Karpas-422 (cell line): ENCODE results near the gene FA2H. TPM values are rescaled to one million over a fixed set of nuclear protein-coding genes. Genes with fewer than 3 reads are reported as not detected.
A peak's percentile ranks its signal among the peaks of the same experiment; 100 is the strongest.

ENCODE experiments used
- DNase-seq: peaks from one replicate; pipeline ENCODE4 v3.0.0-alpha.2; 2015
- H2AFZ ChIP-seq: fragments of 200-600 bp; sonication (generic); 2 replicates; pipeline ENCODE4 v1.6.1; 2014; ENCODE audit warnings: antibody characterized with exemption, low read length, mixed read lengths
- H3K27ac ChIP-seq: fragments of 200-600 bp; sonication (generic); 2 replicates; pipeline ENCODE4 v1.5.1; 2014; ENCODE audit warnings: mild to moderate bottlenecking, low read length, moderate library complexity
- H3K27me3 ChIP-seq: fragments of 200-600 bp; sonication (generic); 2 replicates; pipeline ENCODE4 v1.6.1; 2014; ENCODE audit warnings: low read length, mixed read lengths
- H3K36me3 ChIP-seq: fragments of 200-600 bp; sonication (generic); 2 replicates; pipeline ENCODE4 v1.6.1; 2014; ENCODE audit warnings: low read length, mixed read lengths; ENCODE audit not compliant: insufficient read depth
- H3K4me1 ChIP-seq: fragments of 200-600 bp; sonication (generic); 2 replicates; pipeline ENCODE4 v1.6.1; 2014; ENCODE audit warnings: mild to moderate bottlenecking, low read length, mixed read lengths
- H3K4me2 ChIP-seq: fragments of 200-600 bp; sonication (generic); 2 replicates; pipeline ENCODE4 v1.6.1; 2014; ENCODE audit warnings: low read length, low read depth, mild to moderate bottlenecking; ENCODE audit not compliant: poor library complexity, severe bottlenecking
- H3K4me3 ChIP-seq: fragments of 200-600 bp; sonication (generic); 2 replicates; pipeline ENCODE4 v1.5.1; 2014; ENCODE audit warnings: mild to moderate bottlenecking, antibody characterized with exemption, low read length, mixed read lengths
- H3K79me2 ChIP-seq: fragments of 200-600 bp; sonication (generic); 2 replicates; pipeline ENCODE4 v1.6.1; 2014; ENCODE audit warnings: mild to moderate bottlenecking, low read length, mixed read lengths
- H3K9ac ChIP-seq: fragments of 200-600 bp; sonication (generic); 2 replicates; pipeline ENCODE4 v1.6.0; 2014; ENCODE audit warnings: low read length
- H3K9me2 ChIP-seq: fragments of 200-600 bp; sonication (generic), shearing (Covaris generic); replicated peaks from 2 replicates; pipeline ENCODE4 v1.6.0; 2014; ENCODE audit warnings: mild to moderate bottlenecking, low read length, moderate library complexity; ENCODE audit not compliant: insufficient read depth
- H3K9me3 ChIP-seq: fragments of 300-700, 200-600 bp; sonication (generic); 2 replicates; pipeline ENCODE4 v1.6.1; 2014; ENCODE audit warnings: low read length, mixed read lengths
- H4K20me1 ChIP-seq: fragments of 200-600 bp; sonication (generic); 2 replicates; pipeline ENCODE4 v1.6.1; 2014; ENCODE audit warnings: mild to moderate bottlenecking, antibody characterized with exemption, low read length, low read depth; ENCODE audit not compliant: insufficient read depth
- total RNA-seq: library from RNA; depleted of rRNA; stranded (reverse); fragments of >200 nt; shearing (Covaris generic); gene quantifications from 2 replicates; pipeline ENCODE4 v1.2.3, GENCODE V29; 2014; ENCODE audit warnings: low replicate concordance; rRNA removed

Gene FA2H
- total RNA-seq, 1 experiment from 2014 or later = not detected

DNA sequence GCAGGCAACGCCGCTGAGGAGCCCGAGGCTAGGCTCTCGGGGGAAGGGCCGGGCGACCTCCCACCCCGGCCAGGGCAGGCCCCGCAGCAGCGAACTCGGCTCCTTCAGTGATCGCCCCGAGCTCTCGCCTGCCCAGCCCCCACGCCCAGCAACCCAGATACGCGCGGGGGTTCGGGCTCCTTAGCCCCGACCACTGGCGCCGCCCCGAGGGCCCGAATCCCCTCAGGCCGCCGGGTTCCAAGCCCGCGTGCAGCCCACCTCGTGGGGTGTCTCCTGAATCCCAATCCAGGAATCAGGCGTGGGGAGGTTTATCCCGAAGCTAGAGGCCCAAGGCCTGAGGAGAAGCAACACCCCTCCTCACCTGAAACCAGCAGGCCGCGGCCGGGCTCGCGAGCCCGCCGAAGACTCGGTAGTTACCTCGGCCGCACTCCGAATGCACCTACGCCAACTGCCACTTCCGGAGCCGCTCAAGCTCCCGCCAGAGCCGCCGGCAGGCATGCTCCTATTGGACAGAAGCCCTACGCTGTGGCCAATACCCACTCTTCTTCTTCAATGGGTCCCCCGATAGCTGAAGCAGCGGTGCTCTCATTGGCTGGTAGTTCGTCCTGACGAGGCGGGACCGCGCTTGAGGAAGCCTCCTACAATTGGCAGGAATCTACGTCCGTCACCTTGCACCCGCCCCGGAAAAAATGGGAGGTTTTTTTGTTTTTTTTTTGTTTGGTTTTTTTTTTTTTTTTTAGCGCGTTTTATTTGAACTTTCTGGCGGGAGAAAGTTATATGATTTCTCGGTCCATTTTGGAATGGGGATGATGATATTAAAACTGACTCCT, 108.0 kb downstream of the FA2H start, which contains the start of gene RFWD3:
TSS of gene RFWD3 (minus strand) at position 453 of the 830 bp plus-strand sequence. CDS start 5,428 bp downstream, outside the sequence.
- H2AFZ ChIP-seq = peak within 1 kb of the TSS; percentile 84
- peaks cover 50% of the 10 kb centered on the region for H3K79me2 ChIP-seq
- H3K36me3 ChIP-seq = peaks cover 32% of the 10 kb centered on the region; the same call in 1 of the 2 replicates
- peaks cover 6% of the 10 kb centered on the region; the same call in 1 of the 2 replicates for H3K9me2 ChIP-seq
- peak within 1 kb of the TSS; percentile 95 for H3K4me3 ChIP-seq
- H3K27ac ChIP-seq = peak within 1 kb of the TSS; percentile 69
- H3K27me3 ChIP-seq = no peaks in the 10 kb centered on the region
- H3K4me2 ChIP-seq = peak within 1 kb of the TSS; percentile 93
- H3K9ac ChIP-seq = peak within 1 kb of the TSS; percentile 94
- peaks cover 19% of the 10 kb centered on the region; the same call in 1 of the 2 replicates for H4K20me1 ChIP-seq
- peak; percentile 99 for DNase-seq
- no peaks in the 10 kb centered on the region; the same call in 1 of the 2 replicates for H3K9me3 ChIP-seq
- peaks cover 44% of the 10 kb centered on the region for H3K4me1 ChIP-seq

DNA sequence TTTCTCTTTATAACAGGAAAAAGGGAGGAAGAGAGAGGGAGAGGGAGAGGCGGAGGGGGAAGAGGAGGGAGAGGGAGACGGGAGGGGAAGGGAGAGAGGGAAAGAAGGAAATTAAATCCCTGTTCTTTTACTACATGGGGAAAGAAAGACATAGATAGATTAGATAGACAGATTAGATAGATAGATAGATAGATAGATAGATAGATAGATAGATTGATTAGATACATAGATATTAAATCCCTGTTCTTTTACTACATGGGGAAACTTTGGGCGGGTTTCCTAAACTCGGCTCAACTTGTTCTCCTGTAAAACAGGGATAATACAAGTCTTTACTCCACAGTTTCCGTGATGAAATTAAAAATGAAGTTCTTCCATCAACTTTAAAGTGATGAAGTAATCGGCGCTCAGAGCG, 108.6 kb downstream of the FA2H start:
- no peaks in the 10 kb centered on the region for H3K27me3 ChIP-seq
- H3K79me2 ChIP-seq = peaks cover 56% of the 10 kb centered on the region
- H3K4me2 ChIP-seq = peak overlapping the region; percentile 93
- H3K4me3 ChIP-seq = peak overlapping the region; percentile 95
- H3K36me3 ChIP-seq = peaks cover 37% of the 10 kb centered on the region; the same call in 1 of the 2 replicates
- no peaks in the 10 kb centered on the region; the same call in 1 of the 2 replicates for H3K9me3 ChIP-seq
- H3K27ac ChIP-seq = peak overlapping the region; percentile 69
- H3K9me2 ChIP-seq = peaks cover 6% of the 10 kb centered on the region; the same call in 1 of the 2 replicates
- no peak for DNase-seq
- peak overlapping the region; percentile 94 for H3K9ac ChIP-seq
- peaks cover 44% of the 10 kb centered on the region for H3K4me1 ChIP-seq
- H2AFZ ChIP-seq = no peak overlapping the region
- H4K20me1 ChIP-seq = peaks cover 25% of the 10 kb centered on the region

Other genes with a start within 250 kb of the FA2H start
- 65.2 and 87.8 TPM in 2 replicates for gene GLG1, start 167.7 kb downstream of the FA2H start, total RNA-seq
- gene RFWD3, start 107.9 kb downstream of the FA2H start, total RNA-seq = 25.4 and 36.3 TPM in 2 replicates
- gene MLKL, start 74.0 kb downstream of the FA2H start, total RNA-seq = 2.2 and 4.7 TPM in 2 replicates
- gene WDR59, start 210.3 kb upstream of the FA2H start, total RNA-seq = 26.8 and 42.4 TPM in 2 replicates
- 5.9 and 14.4 TPM in 2 replicates for gene ZNRF1, start 224.2 kb upstream of the FA2H start, total RNA-seq